ENCODE data around the gene GEMIN7. TPM values are rescaled to one million over a fixed set of nuclear protein-coding genes. Genes with fewer than 3 reads are reported as not detected.

The GEMIN7 gene
- polyA plus RNA-seq, 1 donor (not counting 4 experiments of a cell fraction or from before 2014, with no cell fraction given): 23.7 TPM

- Histone ChIP-seq H2AFZ (ENCODE audit: control insufficient read depth, low read length) (no peak overlapping the region), H4K20me1 (ENCODE audit: control insufficient read depth, extremely low read depth, insufficient read depth, low read length) (peaks cover 11% of the 10 kb centered on the region), H3K9ac (ENCODE audit: control insufficient read depth, extremely low read depth, insufficient read depth, low read length) (no peak overlapping the region), H3K9me1 (ENCODE audit: control insufficient read depth, extremely low read depth, insufficient read depth, low read length) (no peaks in the 10 kb centered on the region), H3K27me3 (ENCODE audit: control insufficient read depth, extremely low read depth, insufficient read depth, low read length) (no peaks in the 10 kb centered on the region), H3K79me2 (ENCODE audit: control insufficient read depth, insufficient read depth, low read length) (peaks cover 2% of the 10 kb centered on the region), H3K9me3 (ENCODE audit: control insufficient read depth, low read depth, low read length) (no peaks in the 10 kb centered on the region), H3K4me2 (ENCODE audit: control insufficient read depth, extremely low read depth, insufficient read depth, low read depth, low read length) (no peak overlapping the region), H3K27ac (ENCODE audit: control insufficient read depth, insufficient read depth, low read length) (no peak overlapping the region), H3K36me3 (ENCODE audit: control insufficient read depth in 2 of 2, extremely low read depth in 1 of 2, insufficient read depth in 2 of 2, low read length in 2 of 2) (peaks cover 41 to 46% of the 10 kb centered on the region in 2 experiments), H3K4me3 (ENCODE audit: control insufficient read depth in 2 of 3, extremely low read depth in 1 of 3, insufficient read depth in 2 of 3, low read depth in 1 of 3, low read length in 3 of 3) (no peak overlapping the region), H3K4me1 (ENCODE audit: control insufficient read depth, extremely low read depth, insufficient read depth, low read length) (no peaks in the 10 kb centered on the region)
- no peak for DNase-seq (ENCODE audit: low read depth, low spot score)
- dilution Hi-C loops (cut with MboI; ENCODE audit: extremely low pct_ligation_motif_present, low sequenced_read_pairs): no loop called here
- no peak for TF ChIP-seq CTCF (optimal IDR thresholded peaks at IDR 0.05 in 1 of 3, IDR thresholded peaks at IDR 0.05 in 1 of 3, conservative IDR thresholded peaks at IDR 0.05 in 1 of 3; ENCODE audit: extremely low read depth in 1 of 3, insufficient read depth in 2 of 3, low read length in 3 of 3)
- no peak for TF ChIP-seq EZH2 (IDR thresholded peaks at IDR 0.05; ENCODE audit: low read length)
- no peak for FAIRE-seq
Observed at GRCh38 chr19:45063851-45064801, 14.9 kb upstream of the GEMIN7 start.

DNA sequence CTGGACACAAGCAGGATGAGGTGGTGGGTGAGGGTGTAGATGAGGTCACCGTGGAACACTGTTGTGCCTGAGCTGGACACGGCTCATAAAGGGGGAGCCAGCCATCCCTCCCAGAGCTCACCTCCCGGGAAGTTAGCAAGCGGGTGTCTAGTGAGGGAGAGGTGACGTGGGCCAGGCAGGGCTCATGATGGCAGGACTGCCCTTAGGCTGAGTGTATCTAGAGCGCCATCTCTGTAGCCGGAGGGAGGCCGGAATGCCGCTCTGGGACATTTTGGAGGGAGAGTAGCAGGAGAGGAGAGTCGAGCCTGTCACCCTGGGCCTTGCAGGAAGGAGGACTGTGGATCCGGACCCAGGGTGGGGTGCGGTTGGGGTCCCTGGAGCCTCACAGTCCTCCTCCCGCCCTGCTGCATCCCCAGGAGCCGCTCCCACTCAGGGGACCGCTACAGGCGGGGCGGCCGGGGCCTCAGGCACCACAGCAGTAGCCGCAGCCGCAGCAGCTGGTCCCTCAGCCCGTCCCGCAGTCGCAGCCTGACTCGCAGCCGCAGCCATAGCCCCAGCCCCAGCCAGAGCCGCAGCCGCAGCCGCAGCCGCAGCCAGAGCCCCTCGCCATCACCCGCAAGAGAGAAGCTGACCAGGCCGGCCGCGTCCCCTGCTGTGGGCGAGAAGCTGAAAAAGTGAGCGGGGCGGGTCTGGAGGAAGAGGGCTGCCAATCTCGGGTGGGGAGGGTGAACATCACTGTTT is 12.0 kb upstream of the GEMIN7 start:
- H3K9me3 ChIP-seq (ENCODE audit: control insufficient read depth, low read depth, low read length): no peaks in the 10 kb centered on the region
- no peak for TF ChIP-seq CTCF (optimal IDR thresholded peaks at IDR 0.05 in 1 of 3, IDR thresholded peaks at IDR 0.05 in 1 of 3, conservative IDR thresholded peaks at IDR 0.05 in 1 of 3; ENCODE audit: extremely low read depth in 1 of 3, insufficient read depth in 2 of 3, low read length in 3 of 3)
- H3K27me3 ChIP-seq (ENCODE audit: control insufficient read depth, extremely low read depth, insufficient read depth, low read length): no peaks in the 10 kb centered on the region
- H2AFZ ChIP-seq (ENCODE audit: control insufficient read depth, low read length): no peak overlapping the region
- no peak overlapping the region for H3K4me2 ChIP-seq (ENCODE audit: control insufficient read depth, extremely low read depth, insufficient read depth, low read depth, low read length)
- H3K4me3 ChIP-seq (ENCODE audit: control insufficient read depth in 2 of 3, extremely low read depth in 1 of 3, insufficient read depth in 2 of 3, low read depth in 1 of 3, low read length in 3 of 3): no peak overlapping the region
- H4K20me1 ChIP-seq (ENCODE audit: control insufficient read depth, extremely low read depth, insufficient read depth, low read length): peaks cover 4% of the 10 kb centered on the region
- no peak for FAIRE-seq
- DNase-seq (ENCODE audit: low read depth, low spot score): no peak
- no peak overlapping the region for H3K9ac ChIP-seq (ENCODE audit: control insufficient read depth, extremely low read depth, insufficient read depth, low read length)
- no peaks in the 10 kb centered on the region for H3K4me1 ChIP-seq (ENCODE audit: control insufficient read depth, extremely low read depth, insufficient read depth, low read length)
- H3K9me1 ChIP-seq (ENCODE audit: control insufficient read depth, extremely low read depth, insufficient read depth, low read length): no peaks in the 10 kb centered on the region
- peaks cover 20 to 39% of the 10 kb centered on the region in 2 experiments for H3K36me3 ChIP-seq (ENCODE audit: control insufficient read depth in 2 of 2, extremely low read depth in 1 of 2, insufficient read depth in 2 of 2, low read length in 2 of 2)
- dilution Hi-C loops (cut with MboI; ENCODE audit: extremely low pct_ligation_motif_present, low sequenced_read_pairs): no loop called here
- no peak overlapping the region for H3K27ac ChIP-seq (ENCODE audit: control insufficient read depth, insufficient read depth, low read length)
- peaks cover 2% of the 10 kb centered on the region for H3K79me2 ChIP-seq (ENCODE audit: control insufficient read depth, insufficient read depth, low read length)
